Hepatocyte (in vitro differentiated cells): ENCODE measurements around the gene MOB2. TPM values are rescaled to one million over a fixed set of nuclear protein-coding genes. Genes with fewer than 3 reads are reported as not detected.

Source experiments
- DNase-seq: peaks from one replicate; pipeline ENCODE4 v3.0.0-alpha.2; 2016; ENCODE audit warnings: low spot score
- H2AFZ ChIP-seq: fragments of 200-600 bp; sonication (generic); 2 replicates; pipeline ENCODE4 v1.6.0; 2016; ENCODE audit warnings: antibody characterized with exemption, mild to moderate bottlenecking
- H3K27ac ChIP-seq: fragments of 200-600 bp; sonication (generic); 2 replicates; pipeline ENCODE4 v1.5.1; 2016; ENCODE audit warnings: mild to moderate bottlenecking
- H3K27me3 ChIP-seq: fragments of 200-600 bp; sonication (generic); 2 replicates; pipeline ENCODE4 v1.6.1; 2016
- H3K36me3 ChIP-seq: fragments of 200-600 bp; sonication (generic); replicated peaks from 2 replicates; pipeline ENCODE4 v1.5.1; 2016; ENCODE audit warnings: low read depth; ENCODE audit not compliant: insufficient read depth
- H3K4me1 ChIP-seq: fragments of 200-600 bp; sonication (generic); 2 replicates; pipeline ENCODE4 v1.5.1; 2016; ENCODE audit warnings: mild to moderate bottlenecking, moderate library complexity; ENCODE audit not compliant: insufficient read depth
- H3K4me2 ChIP-seq: fragments of 200-600 bp; sonication (generic); 2 replicates; pipeline ENCODE4 v1.6.0; 2016
- H3K4me3 ChIP-seq: fragments of 200-600 bp; sonication (generic); 2 replicates; pipeline ENCODE4 v1.5.1; 2016; ENCODE audit warnings: mild to moderate bottlenecking
- H3K79me2 ChIP-seq: fragments of 200-600 bp; sonication (generic); 2 replicates; pipeline ENCODE4 v1.6.0; 2017; ENCODE audit warnings: mild to moderate bottlenecking
- H3K9me2 ChIP-seq: fragments of 200-600 bp; sonication (generic); replicated peaks from 2 replicates; pipeline ENCODE4 v1.6.0; 2017; ENCODE audit warnings: mild to moderate bottlenecking; ENCODE audit not compliant: insufficient read depth
- H3K9me3 ChIP-seq: fragments of 200-600 bp; sonication (generic); 2 replicates; pipeline ENCODE4 v1.5.1; 2016; ENCODE audit warnings: low read depth, mild to moderate bottlenecking
- H4K20me1 ChIP-seq: fragments of 200-600 bp; sonication (generic); 2 replicates; pipeline ENCODE4 v1.6.0; 2016; ENCODE audit warnings: mild to moderate bottlenecking; ENCODE audit not compliant: insufficient read depth, poor library complexity, severe bottlenecking
- CTCF ChIP-seq: fragments of 200-600 bp; sonication (generic); IDR thresholded peaks from 2 replicates; pipeline ENCODE4 v1.5.1; 2016; ENCODE audit warnings: antibody characterized with exemption, mild to moderate bottlenecking; ENCODE audit not compliant: poor library complexity
- EZH2 ChIP-seq: fragments of 200-600 bp; sonication (generic); IDR thresholded peaks from 2 replicates; pipeline ENCODE4 v1.6.1; 2016; ENCODE audit warnings: antibody characterized with exemption, mild to moderate bottlenecking, borderline replicate concordance
- EZH2phosphoT487 ChIP-seq: fragments of 200-600 bp; sonication (generic); IDR thresholded peaks from one replicate; pipeline ENCODE4 v1.6.1; 2018; ENCODE audit warnings: antibody characterized with exemption, mild to moderate bottlenecking, low read depth, moderate library complexity; ENCODE audit not compliant: unreplicated experiment, severe bottlenecking
- WGBS: methylation state at CpG from one replicate; pipeline ENCODE4 v1.1.6; 2016; ENCODE audit warnings: low lambda C conversion rate; ENCODE audit errors: missing lambda C conversion rate; 5-methylcytosine and 5-hydroxymethylcytosine counted together
- polyA plus RNA-seq: library from polyadenylated mRNA; unstranded; fragments of >200 nt; fragmentation: Nextera tagmentation; extraction: Ambion mirVana; gene quantifications from 2 replicates; pipeline ENCODE4 v1.2.1, GENCODE V29; 2016
- total RNA-seq: library from RNA; depleted of rRNA; stranded (reverse); fragments of >200 nt; gene quantifications from 2 replicates; pipeline ENCODE4 v1.2.3, GENCODE V29; 2014

Gene MOB2
- total and polyA plus RNA-seq, 2 experiments from 2014 or later: 12.5 to 48.2 TPM

- Histone ChIP-seq H3K9me3 (no peaks in the 10 kb centered on the region), H3K27ac (no peak overlapping the region), H3K9me2 (no peaks in the 10 kb centered on the region), H3K4me1 (no peaks in the 10 kb centered on the region), H3K27me3 (no peaks in the 10 kb centered on the region), H2AFZ (no peak overlapping the region), H4K20me1 (no peaks in the 10 kb centered on the region), H3K79me2 (no peaks in the 10 kb centered on the region), H3K4me2 (no peak overlapping the region), H3K36me3 (no peaks in the 10 kb centered on the region), H3K4me3 (no peak overlapping the region)
- TF ChIP-seq EZH2 (no peak), CTCF (no peak), EZH2phosphoT487 (no peak)
- 95% methylated on average over 15 of the region's 15 CpGs for WGBS
- DNase-seq: no peak
These were observed 63.6 kb downstream of the MOB2 start for GRCh38 chr11:1422981-1423380.

GRCh38 chr11:1422481-1422880, 64.1 kb downstream of the MOB2 start:
- peak; percentile 45 for DNase-seq
- H3K4me2 ChIP-seq: no peak overlapping the region
- no peaks in the 10 kb centered on the region for H4K20me1 ChIP-seq
- H3K9me3 ChIP-seq: no peaks in the 10 kb centered on the region
- H3K79me2 ChIP-seq: no peaks in the 10 kb centered on the region
- H2AFZ ChIP-seq: no peak overlapping the region
- no peaks in the 10 kb centered on the region for H3K4me1 ChIP-seq
- no peak overlapping the region for H3K27ac ChIP-seq
- TF ChIP-seq EZH2 (no peak), EZH2phosphoT487 (no peak), CTCF (no peak)
- no peaks in the 10 kb centered on the region for H3K36me3 ChIP-seq
- no peaks in the 10 kb centered on the region for H3K27me3 ChIP-seq
- H3K4me3 ChIP-seq: no peak overlapping the region
- H3K9me2 ChIP-seq: no peaks in the 10 kb centered on the region
- WGBS: 67% methylated on average over 9 of the region's 9 CpGs

- H3K27me3 ChIP-seq: no peaks in the 10 kb centered on the region
- H3K9me2 ChIP-seq: no peaks in the 10 kb centered on the region
- H4K20me1 ChIP-seq: no peaks in the 10 kb centered on the region
- H3K4me2 ChIP-seq: no peak overlapping the region
- no peak overlapping the region for H2AFZ ChIP-seq
- H3K27ac ChIP-seq: no peak overlapping the region
- no peaks in the 10 kb centered on the region for H3K4me1 ChIP-seq
- H3K79me2 ChIP-seq: no peaks in the 10 kb centered on the region
- DNase-seq: no peak
- TF ChIP-seq CTCF (no peak), EZH2phosphoT487 (no peak), EZH2 (no peak)
- peaks cover 11% of the 10 kb centered on the region for H3K9me3 ChIP-seq
- no peak overlapping the region for H3K4me3 ChIP-seq
- no peaks in the 10 kb centered on the region for H3K36me3 ChIP-seq
- 91% methylated on average over 11 of the region's 11 CpGs for WGBS
These were observed 65.3 kb downstream of the MOB2 start for GRCh38 chr11:1421291-1421690.

- TF ChIP-seq EZH2phosphoT487 (no peak), CTCF (no peak), EZH2 (no peak)
- 93% methylated on average over 17 of the region's 17 CpGs for WGBS
- no peaks in the 10 kb centered on the region for H3K27me3 ChIP-seq
These were observed 66.8 kb downstream of the MOB2 start for GRCh38 chr11:1419811-1420210.

More at GRCh38 chr11:1419811-1420210, 66.8 kb downstream of the MOB2 start:
- H4K20me1 ChIP-seq: no peaks in the 10 kb centered on the region
- H3K9me2 ChIP-seq: no peaks in the 10 kb centered on the region
- H2AFZ ChIP-seq: no peak overlapping the region
- H3K4me2 ChIP-seq: no peak overlapping the region
- H3K27ac ChIP-seq: no peak overlapping the region
- no peak for DNase-seq
- H3K4me1 ChIP-seq: no peaks in the 10 kb centered on the region
- H3K9me3 ChIP-seq: peaks cover 12% of the 10 kb centered on the region
- H3K79me2 ChIP-seq: no peaks in the 10 kb centered on the region
- no peaks in the 10 kb centered on the region for H3K36me3 ChIP-seq
- H3K4me3 ChIP-seq: no peak overlapping the region
